Coronary artery (tissue), 2 donors: Measurements from ENCODE around the gene XXYLT1.

Experiments used
- DNase-seq: peaks from one replicate; pipeline ENCODE4 v3.0.0-alpha.2; 2017; ENCODE audit warnings: low spot score
- H3K27ac ChIP-seq, 2 donors: fragments of 200-600 bp; sonication (generic); one replicate each; pipeline ENCODE4 v1.5.1; 2016 to 2019
- H3K4me3 ChIP-seq: fragments of 200-600 bp; sonication (generic); 2 replicates; pipeline ENCODE4 v1.5.1; 2016; ENCODE audit warnings: mild to moderate bottlenecking, moderate library complexity
- TF ChIP-seq, protein P1 (sequence below): fragments of 200-600 bp; sonication (generic); IDR thresholded peaks from one replicate; pipeline ENCODE4 v1.5.1; 2019; ENCODE audit warnings: antibody characterized with exemption

The XXYLT1 gene

GRCh38 chr3:195181113-195181498, 89.9 kb downstream of the XXYLT1 start:
- no peak overlapping the region for H3K27ac ChIP-seq
- TF ChIP-seq, protein P1, sequence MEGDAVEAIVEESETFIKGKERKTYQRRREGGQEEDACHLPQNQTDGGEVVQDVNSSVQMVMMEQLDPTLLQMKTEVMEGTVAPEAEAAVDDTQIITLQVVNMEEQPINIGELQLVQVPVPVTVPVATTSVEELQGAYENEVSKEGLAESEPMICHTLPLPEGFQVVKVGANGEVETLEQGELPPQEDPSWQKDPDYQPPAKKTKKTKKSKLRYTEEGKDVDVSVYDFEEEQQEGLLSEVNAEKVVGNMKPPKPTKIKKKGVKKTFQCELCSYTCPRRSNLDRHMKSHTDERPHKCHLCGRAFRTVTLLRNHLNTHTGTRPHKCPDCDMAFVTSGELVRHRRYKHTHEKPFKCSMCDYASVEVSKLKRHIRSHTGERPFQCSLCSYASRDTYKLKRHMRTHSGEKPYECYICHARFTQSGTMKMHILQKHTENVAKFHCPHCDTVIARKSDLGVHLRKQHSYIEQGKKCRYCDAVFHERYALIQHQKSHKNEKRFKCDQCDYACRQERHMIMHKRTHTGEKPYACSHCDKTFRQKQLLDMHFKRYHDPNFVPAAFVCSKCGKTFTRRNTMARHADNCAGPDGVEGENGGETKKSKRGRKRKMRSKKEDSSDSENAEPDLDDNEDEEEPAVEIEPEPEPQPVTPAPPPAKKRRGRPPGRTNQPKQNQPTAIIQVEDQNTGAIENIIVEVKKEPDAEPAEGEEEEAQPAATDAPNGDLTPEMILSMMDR: no peak

DNA sequence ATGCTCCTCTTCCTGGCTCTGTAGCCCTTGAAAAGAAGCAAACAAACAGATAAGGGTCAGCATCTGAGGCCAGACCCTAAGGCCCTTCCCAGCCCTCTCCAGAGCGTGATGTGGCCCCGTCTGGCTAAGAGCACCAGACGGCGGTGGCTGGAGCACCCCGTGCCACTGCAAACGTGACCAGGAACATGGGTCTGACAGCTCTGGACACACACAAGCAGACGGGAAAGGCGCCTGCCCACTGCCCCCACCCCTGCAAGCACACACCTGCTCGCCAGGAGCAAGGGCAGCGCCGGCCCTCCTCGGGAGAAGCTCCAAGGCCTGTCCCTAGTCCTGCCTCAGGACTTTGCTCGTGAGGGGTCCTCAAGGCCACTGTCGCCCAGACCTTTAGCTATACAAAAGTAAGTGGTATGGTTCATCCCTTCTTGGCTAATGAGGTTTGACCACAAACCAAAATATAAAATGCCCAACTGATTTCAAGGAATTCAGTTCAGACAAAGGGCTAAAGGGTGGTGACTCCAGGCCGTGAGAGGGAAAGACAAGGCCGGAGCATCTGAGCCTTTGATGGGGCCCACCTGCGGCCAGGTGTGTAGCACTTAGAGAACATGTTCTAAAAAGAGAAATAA, 90.4 kb downstream of the XXYLT1 start:
- no peak for DNase-seq
- H3K27ac ChIP-seq: no peak overlapping the region

More at GRCh38 chr3:195181113-195181498, 89.9 kb downstream of the XXYLT1 start:
- DNase-seq: no peak
- no peak overlapping the region for H3K4me3 ChIP-seq

DNA sequence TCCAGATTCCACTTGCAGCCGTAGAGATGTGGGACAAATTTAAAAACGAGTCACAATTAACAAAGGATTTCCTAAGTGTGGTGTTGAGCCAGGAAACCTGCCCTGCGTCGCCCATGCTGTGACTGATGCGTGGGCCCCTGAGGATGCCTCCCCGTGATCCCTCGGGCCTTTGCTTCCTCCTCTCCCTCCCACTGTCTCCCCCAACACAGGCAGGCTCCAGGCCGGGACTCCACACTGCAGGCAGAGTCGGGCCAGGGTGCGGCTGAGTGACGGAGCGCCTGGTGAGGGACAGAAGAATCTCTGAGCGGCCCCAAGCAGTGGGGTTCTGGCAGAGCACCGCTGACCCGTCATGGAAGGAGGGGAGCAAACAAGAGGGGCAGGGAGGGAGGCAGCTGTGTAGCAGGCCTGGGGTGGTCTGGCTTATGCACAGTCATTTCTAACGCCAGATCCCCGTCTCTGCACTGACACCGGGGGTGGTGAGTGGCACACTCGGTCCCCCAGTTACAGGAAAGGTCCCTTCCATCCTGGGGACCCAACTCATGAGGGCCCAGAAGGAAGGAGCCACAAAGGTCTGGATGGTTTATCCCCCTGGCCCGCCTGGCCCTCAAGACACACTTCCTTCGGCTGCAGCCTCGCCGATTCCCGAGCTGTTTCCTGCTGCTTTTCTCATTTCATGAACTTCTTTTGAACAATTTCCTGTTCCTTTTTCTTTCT, 91.0 kb downstream of the XXYLT1 start:
- DNase-seq: no peak
- TF ChIP-seq, protein P1: no peak
- Histone ChIP-seq H3K4me3 (no peak overlapping the region), H3K27ac (peak overlapping the region in 1 of 2 donors; percentile 1)

More for the DNA sequence above, 90.4 kb downstream of the XXYLT1 start:
- no peak overlapping the region for H3K4me3 ChIP-seq
- TF ChIP-seq, protein P1: no peak

DNA sequence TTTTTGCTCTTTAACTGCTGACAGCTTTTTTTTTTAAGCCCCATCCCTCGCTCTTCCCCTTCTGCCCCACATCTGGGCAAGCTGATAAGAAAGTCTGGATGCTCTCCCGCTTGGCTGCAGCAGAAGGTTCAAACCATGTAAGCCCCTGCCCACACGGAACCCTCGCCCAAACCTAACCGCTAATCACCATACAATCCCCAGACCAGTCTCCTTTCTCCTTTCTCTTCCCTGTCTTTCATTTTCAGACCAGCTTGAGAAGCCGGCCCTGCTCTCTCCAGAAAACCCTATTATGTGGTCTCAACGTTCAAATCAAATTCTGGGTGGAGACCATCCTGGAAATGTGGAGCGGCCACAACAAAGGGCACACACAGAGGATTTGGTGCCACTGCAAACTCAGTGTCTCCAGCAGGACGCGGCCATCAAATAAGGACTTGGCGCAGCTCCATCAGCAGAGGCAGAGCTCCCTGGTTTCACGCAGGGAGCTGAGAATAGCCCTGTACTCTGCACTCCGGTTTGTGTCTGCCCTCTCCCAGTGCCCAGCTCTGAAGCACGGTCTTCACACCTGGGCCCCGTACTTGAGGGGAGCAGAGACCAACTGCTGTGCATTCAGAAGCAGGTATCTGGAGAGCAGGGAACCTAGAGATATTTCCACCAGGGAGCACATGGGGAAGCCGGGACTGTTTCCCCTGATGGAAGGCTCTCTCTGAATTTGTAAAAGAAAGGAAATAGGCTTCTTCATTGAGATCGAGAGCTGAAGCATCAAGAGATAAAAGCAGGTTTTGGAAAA, 92.6 kb downstream of the XXYLT1 start:
- H3K4me3 ChIP-seq: peak overlapping the region; percentile 36
- no peak overlapping the region for H3K27ac ChIP-seq
- no peak for DNase-seq
- TF ChIP-seq, protein P1: no peak

- DNase-seq: no peak
- Histone ChIP-seq H3K27ac (no peak overlapping the region), H3K4me3 (no peak overlapping the region)
Observed at GRCh38 chr3:195177422-195178123, 93.4 kb downstream of the XXYLT1 start.

DNA sequence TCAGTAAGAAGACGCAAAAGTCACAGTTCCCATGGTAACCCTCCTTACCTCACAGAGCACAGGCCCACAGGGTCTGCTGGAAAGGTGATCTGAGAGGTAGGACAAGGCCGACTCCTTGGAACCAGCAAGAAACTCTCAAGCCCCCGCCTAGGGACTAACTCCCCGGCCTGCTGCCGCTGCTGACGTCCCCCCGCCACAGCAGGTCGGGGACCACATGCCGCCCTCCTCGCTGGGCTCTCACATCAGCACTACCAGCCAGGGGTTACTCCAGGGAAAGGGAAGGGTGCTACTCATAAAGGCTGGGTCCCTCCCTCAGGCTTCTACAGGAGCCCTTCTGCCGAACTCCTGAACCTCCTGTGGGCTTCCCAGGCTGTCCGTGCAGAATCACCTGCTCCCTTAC, 94.2 kb downstream of the XXYLT1 start:
- DNase-seq: no peak
- TF ChIP-seq, protein P1: no peak
- no peak overlapping the region for H3K4me3 ChIP-seq
- no peak overlapping the region for H3K27ac ChIP-seq

More at GRCh38 chr3:195177422-195178123, 93.4 kb downstream of the XXYLT1 start:
- TF ChIP-seq, protein P1: no peak
